Liver (tissue), 9 donors: Measurements from ENCODE around the gene CACNA1B. TPM values are rescaled to one million over a fixed set of nuclear protein-coding genes. Genes with fewer than 3 reads are reported as not detected.

Experiments used
- DNase-seq: peaks from one replicate; pipeline ENCODE4 v3.0.0-alpha.2; 2017; ENCODE audit warnings: low spot score
- H3K27ac ChIP-seq, 2 donors: one replicate each; pipeline ENCODE4 v1.7.0; 2013; ENCODE audit warnings: inconsistent platforms in 2 of 2, low read length in 2 of 2, control low read depth in 1 of 2, low read depth in 1 of 2, mild to moderate bottlenecking in 1 of 2
- H3K27me3 ChIP-seq, 4 donors: one replicate each; pipeline versions ENCODE4 v1.6.1 to v1.7.0; 2013; ENCODE audit warnings: low read length in 3 of 4, inconsistent platforms in 1 of 4, mild to moderate bottlenecking in 1 of 4, moderate library complexity in 1 of 4; ENCODE audit not compliant: control insufficient read depth in 4 of 4, insufficient read depth in 4 of 4
- H3K36me3 ChIP-seq, 4 donors: one replicate each; pipeline versions ENCODE4 v1.6.1 to v1.7.0; 2013; ENCODE audit warnings: low read length in 3 of 4, mild to moderate bottlenecking in 3 of 4, low read depth in 1 of 4, moderate library complexity in 1 of 4; ENCODE audit not compliant: control insufficient read depth in 4 of 4, insufficient read depth in 3 of 4
- H3K4me1 ChIP-seq, 4 donors: one replicate each; pipeline versions ENCODE4 v1.6.1 to v1.7.0; 2013; ENCODE audit warnings: low read length in 3 of 4, mild to moderate bottlenecking in 3 of 4, moderate library complexity in 1 of 4; ENCODE audit not compliant: control insufficient read depth in 4 of 4, insufficient read depth in 4 of 4
- H3K4me3 ChIP-seq, 3 donors: one replicate each; pipeline versions ENCODE4 v1.6.1 to v1.7.0; 2013; ENCODE audit warnings: low read length in 3 of 3, control low read depth in 1 of 3, low read depth in 1 of 3, mild to moderate bottlenecking in 1 of 3
- H3K9ac ChIP-seq, 2 donors: one replicate each; pipeline ENCODE4 v1.7.0; 2013; ENCODE audit warnings: low read length in 2 of 2, mild to moderate bottlenecking in 2 of 2, moderate library complexity in 2 of 2, control low read depth in 1 of 2, low read depth in 1 of 2
- H3K9me3 ChIP-seq, 4 donors: one replicate each; pipeline versions ENCODE4 v1.6.1 to v1.7.0; 2013; ENCODE audit warnings: low read length in 3 of 4; ENCODE audit not compliant: control insufficient read depth in 4 of 4
- ATF3 ChIP-seq: IDR thresholded peaks from 2 replicates; pipeline ENCODE4 v1.6.1; 2016; ENCODE audit warnings: antibody characterized with exemption
- EGR1 ChIP-seq, 2 donors: IDR thresholded peaks; 2 replicates each; pipeline ENCODE4 v1.6.1; 2016 to 2018; ENCODE audit warnings: antibody characterized with exemption in 2 of 2, low read depth in 2 of 2
- FOXA1 ChIP-seq: IDR thresholded peaks from 2 replicates; pipeline ENCODE4 v1.6.1; 2016; ENCODE audit warnings: antibody characterized with exemption
- FOXA2 ChIP-seq: IDR thresholded peaks from 2 replicates; pipeline ENCODE4 v1.6.1; 2016; ENCODE audit warnings: antibody characterized with exemption
- HNF4G ChIP-seq: IDR thresholded peaks from 2 replicates; pipeline ENCODE4 v1.6.1; 2016; ENCODE audit warnings: antibody characterized with exemption
- JUND ChIP-seq, 2 donors: IDR thresholded peaks; 2 replicates each; pipeline ENCODE4 v1.6.1; 2016; ENCODE audit warnings: antibody characterized with exemption in 2 of 2
- NR2F2 ChIP-seq: IDR thresholded peaks from 2 replicates; pipeline ENCODE4 v1.6.1; 2016; ENCODE audit warnings: antibody characterized with exemption
- RAD21 ChIP-seq, 2 donors: IDR thresholded peaks; 2 replicates each; pipeline ENCODE4 v1.6.1; 2016; ENCODE audit warnings: antibody characterized with exemption in 2 of 2, mild to moderate bottlenecking in 2 of 2
- RXRA ChIP-seq, 2 donors: IDR thresholded peaks; 2 replicates each; pipeline ENCODE4 v1.6.1; 2017 to 2018; ENCODE audit warnings: antibody characterized with exemption in 2 of 2, mild to moderate bottlenecking in 1 of 2
- SP1 ChIP-seq: IDR thresholded peaks from 2 replicates; pipeline ENCODE4 v1.6.1; 2018; ENCODE audit warnings: antibody characterized with exemption, mild to moderate bottlenecking
- YY1 ChIP-seq: IDR thresholded peaks from 2 replicates; pipeline ENCODE4 v1.6.1; 2016; ENCODE audit warnings: antibody characterized with exemption, mild to moderate bottlenecking
- WGBS: extraction: QIAGEN DNeasy Blood & Tissue Kit; methylation state at CpG from one replicate; pipeline ENCODE4 v1.1.7; 2013; 5-methylcytosine and 5-hydroxymethylcytosine counted together
- polyA plus RNA-seq, 2 donors: library from polyadenylated mRNA; stranded (reverse) in 1 of 2; unstranded in 1 of 2; fragments of 200-250 nt in 1 of 2; fragments of >200 nt in 1 of 2; fragmentation: Nextera tagmentation in 1 of 2; extraction: Ambion mirVana in 1 of 2; gene quantifications; one replicate each; pipeline versions ENCODE4 v1.2.1 to v1.2.3, GENCODE V29; 2013 to 2015
- total RNA-seq, 2 donors: library from RNA; depleted of rRNA; stranded (reverse); fragments of >200 nt; gene quantifications; one replicate each; pipeline ENCODE4 v1.2.3, GENCODE V29; 2014
- donor health status: healthy.
- donor health status: healthy.
- donor health status: healthy.
- donor health status: healthy.
- donor health status: healthy.

CACNA1B gene
- total and polyA plus RNA-seq, 4 donors, result under 0.01 to 0.05 TPM; not detected in 2

GRCh38 chr9:138063785-138064184, 186.2 kb downstream of the CACNA1B start:
- WGBS, result 80% methylated on average over 9 of the region's 9 CpGs
- Histone ChIP-seq H3K27me3 (peaks cover 0 to 4% (median 0%) of the 10 kb centered on the region in 4 donors), H3K4me3 (no peak overlapping the region), H3K36me3 (no peaks in the 10 kb centered on the region), H3K4me1 (no peaks in the 10 kb centered on the region), H3K27ac (no peak overlapping the region), H3K9me3 (no peaks in the 10 kb centered on the region), H3K9ac (no peak overlapping the region)
- TF ChIP-seq FOXA1 (no peak), ATF3 (no peak)
- DNase-seq, result no peak

- no peaks in the 10 kb centered on the region for H3K9me3 ChIP-seq
- no peak for DNase-seq
- 84% methylated on average over 7 of the region's 7 CpGs for WGBS
- no peaks in the 10 kb centered on the region for H3K4me1 ChIP-seq
- no peak overlapping the region for H3K27ac ChIP-seq
- peaks cover 0 to 4% (median 0%) of the 10 kb centered on the region in 4 donors for H3K27me3 ChIP-seq
- no peak overlapping the region for H3K9ac ChIP-seq
- TF ChIP-seq YY1, result no peak
- no peak for TF ChIP-seq RAD21 (IDR thresholded peaks at IDR 0.05)
- TF ChIP-seq ATF3, result no peak
- no peak for TF ChIP-seq JUND (IDR thresholded peaks at IDR 0.05)
- TF ChIP-seq RXRA (IDR thresholded peaks at IDR 0.05), result no peak
- TF ChIP-seq HNF4G, result no peak
- no peak for TF ChIP-seq FOXA2
- no peak for TF ChIP-seq EGR1 (IDR thresholded peaks at IDR 0.05; ENCODE audit: low read depth in 2 of 2)
- TF ChIP-seq SP1, result no peak
- no peaks in the 10 kb centered on the region for H3K36me3 ChIP-seq
- no peak overlapping the region for H3K4me3 ChIP-seq
Measured at GRCh38 chr9:138064547-138064946, 187.0 kb downstream of the CACNA1B start.

GRCh38 chr9:138065287-138065686, 187.7 kb downstream of the CACNA1B start:
- DNase-seq, result no peak

GRCh38 chr9:138066049-138066448, 188.5 kb downstream of the CACNA1B start:
- Histone ChIP-seq H3K9ac (no peak overlapping the region), H3K4me3 (no peak overlapping the region), H3K36me3 (no peaks in the 10 kb centered on the region), H3K9me3 (no peaks in the 10 kb centered on the region), H3K27ac (no peak overlapping the region), H3K27me3 (peaks cover 0 to 5% (median 0%) of the 10 kb centered on the region in 4 donors), H3K4me1 (no peaks in the 10 kb centered on the region)
- 71% methylated on average over 6 of the region's 6 CpGs for WGBS
- DNase-seq, result no peak
- no peak for TF ChIP-seq ATF3
- TF ChIP-seq FOXA2, result no peak
- TF ChIP-seq FOXA1, result no peak
- no peak for TF ChIP-seq NR2F2
- no peak for TF ChIP-seq SP1

More at GRCh38 chr9:138065287-138065686, 187.7 kb downstream of the CACNA1B start:
- Histone ChIP-seq H3K27ac (no peak overlapping the region), H3K36me3 (no peaks in the 10 kb centered on the region), H3K9ac (no peak overlapping the region), H3K9me3 (no peaks in the 10 kb centered on the region), H3K4me1 (no peaks in the 10 kb centered on the region), H3K4me3 (no peak overlapping the region), H3K27me3 (peaks cover 0 to 4% (median 0%) of the 10 kb centered on the region in 4 donors)
- TF ChIP-seq FOXA2 (no peak), NR2F2 (no peak)
- WGBS, result 73% methylated on average over 9 of the region's 9 CpGs
